Right lobe of liver (tissue), 6 donors: Measurements from ENCODE around the gene MYO5B. TPM values are rescaled to one million over a fixed set of nuclear protein-coding genes. Genes with fewer than 3 reads are reported as not detected.
A peak's percentile ranks its signal among the peaks of the same experiment; 100 is the strongest.

Experiments used
- ATAC-seq, 4 donors: fragments of 200-7000 bp; cut with Tn5 transposase; one replicate each; pipeline ENCODE4 v1.9.1; 2020; ENCODE audit warnings: mild to moderate bottlenecking in 4 of 4, moderate library complexity in 4 of 4
- DNase-seq, 3 donors: peaks; one replicate each; pipeline ENCODE4 v3.0.0-alpha.2; 2020
- H3K27ac ChIP-seq, 3 donors: fragments of 200-600 bp; one replicate each; pipeline ENCODE4 v1.8.0; 2022
- H3K27me3 ChIP-seq, 2 donors: fragments of 200-600 bp; one replicate each; pipeline ENCODE4 v1.8.0; 2022
- H3K36me3 ChIP-seq, 4 donors: fragments of 200-600 bp; sonication (generic) in 1 of 4; one replicate each; pipeline versions ENCODE4 v1.5.1 to v1.8.0; 2017 to 2022; ENCODE audit warnings: control low read depth in 1 of 4
- H3K4me1 ChIP-seq, 4 donors: fragments of 200-600 bp; sonication (generic) in 1 of 4; one replicate each; pipeline versions ENCODE4 v1.5.1 to v1.8.0; 2017 to 2022; ENCODE audit warnings: control low read depth in 1 of 4
- H3K4me3 ChIP-seq, 3 donors: fragments of 200-600 bp; one replicate each; pipeline ENCODE4 v1.8.0; 2022
- H3K9me3 ChIP-seq, 4 donors: fragments of 200-600 bp; sonication (generic) in 1 of 4; one replicate each; pipeline versions ENCODE4 v1.5.1 to v1.8.0; 2017 to 2022; ENCODE audit warnings: control low read depth in 1 of 4
- POLR2A ChIP-seq: fragments of 450-650 bp; IDR thresholded peaks from one replicate; pipeline ENCODE4 v1.6.1; 2017; ENCODE audit warnings: antibody characterized with exemption, mild to moderate bottlenecking
- WGBS: methylation state at CpG from one replicate; pipeline ENCODE4 v1.1.6; 2018; ENCODE audit warnings: low coverage, low lambda C conversion rate; ENCODE audit not compliant: insufficient coverage; ENCODE audit errors: missing lambda C conversion rate; 5-methylcytosine and 5-hydroxymethylcytosine counted together
- intact Hi-C, 2 donors: fragments of 100-400 bp; cut with DNase I; formaldehyde crosslinking; loops; one replicate each; pipeline versions ENCODE4 v1.11.2 to v1.14.1; 2022
- total RNA-seq, 6 experiments: library from RNA; depleted of rRNA in 2 of 6; stranded (reverse); fragments of >200 nt in 2 of 6; fragmentation: NEBNext Ultra II Directional in 3 of 6; extraction: Animal tissue kit (Norgen Biotek cat#: 25700) in 3 of 6; gene quantifications; one replicate each; pipeline versions ENCODE4 v1.1.0 to v1.2.4, GENCODE V29; 2016 to 2023
- TF ChIP-seq, protein P1 (sequence below), 4 donors: fragments of 200-600 bp in 3 of 4; fragments of 450-650 bp in 1 of 4; IDR thresholded peaks; one replicate each; pipeline versions ENCODE4 v1.5.1 to v1.8.0; 2016 to 2022; ENCODE audit warnings: antibody characterized with exemption in 4 of 4, mild to moderate bottlenecking in 2 of 4
- donor health status: DM: no; HTN: yes; CAD: no.
- donor health status: DM: no; HTN: no; CAD: no.
- donor health status: DM: no; HTN: no; CAD: no.
- donor health status: DM: no; HTN: yes; CAD: no.
- donor health status: DM: no; HTN: yes; CAD: no.

MYO5B gene
- total RNA-seq, 6 experiments from 2014 or later = 13.4 to 25.1 (median 16.6) TPM

DNA sequence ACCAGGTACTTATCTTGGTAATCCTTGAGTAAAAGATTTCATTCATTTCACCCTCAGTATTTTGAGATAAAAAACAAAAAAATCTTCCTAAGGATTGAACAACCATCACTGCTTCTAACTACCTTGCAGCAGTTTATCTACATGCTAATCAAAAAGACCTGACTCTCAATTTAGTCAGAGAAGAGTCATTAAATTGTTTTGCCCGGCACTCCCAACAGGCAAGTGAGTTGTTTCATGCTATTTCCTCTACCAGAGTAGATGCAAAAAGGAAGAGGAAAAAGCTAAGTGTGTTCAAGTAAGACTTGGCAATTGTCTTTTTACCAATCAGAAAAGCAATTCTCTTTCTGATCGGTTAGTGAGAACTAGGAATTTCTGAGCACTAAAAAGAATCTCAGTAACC is 39.5 kb downstream of the MYO5B start:
- Histone ChIP-seq H3K27ac (no peak overlapping the region), H3K27me3 (no peaks in the 10 kb centered on the region), H3K36me3 (no peaks in the 10 kb centered on the region), H3K4me1 (peaks cover 0 to 16% (median 4%) of the 10 kb centered on the region in 4 donors), H3K4me3 (no peak overlapping the region), H3K9me3 (no peaks in the 10 kb centered on the region)
- intact Hi-C loops = no loop called here
- DNase-seq = no peak
- no peak for ATAC-seq
- WGBS = 72% methylated on average over 2 of the region's 2 CpGs
- TF ChIP-seq, protein P1, sequence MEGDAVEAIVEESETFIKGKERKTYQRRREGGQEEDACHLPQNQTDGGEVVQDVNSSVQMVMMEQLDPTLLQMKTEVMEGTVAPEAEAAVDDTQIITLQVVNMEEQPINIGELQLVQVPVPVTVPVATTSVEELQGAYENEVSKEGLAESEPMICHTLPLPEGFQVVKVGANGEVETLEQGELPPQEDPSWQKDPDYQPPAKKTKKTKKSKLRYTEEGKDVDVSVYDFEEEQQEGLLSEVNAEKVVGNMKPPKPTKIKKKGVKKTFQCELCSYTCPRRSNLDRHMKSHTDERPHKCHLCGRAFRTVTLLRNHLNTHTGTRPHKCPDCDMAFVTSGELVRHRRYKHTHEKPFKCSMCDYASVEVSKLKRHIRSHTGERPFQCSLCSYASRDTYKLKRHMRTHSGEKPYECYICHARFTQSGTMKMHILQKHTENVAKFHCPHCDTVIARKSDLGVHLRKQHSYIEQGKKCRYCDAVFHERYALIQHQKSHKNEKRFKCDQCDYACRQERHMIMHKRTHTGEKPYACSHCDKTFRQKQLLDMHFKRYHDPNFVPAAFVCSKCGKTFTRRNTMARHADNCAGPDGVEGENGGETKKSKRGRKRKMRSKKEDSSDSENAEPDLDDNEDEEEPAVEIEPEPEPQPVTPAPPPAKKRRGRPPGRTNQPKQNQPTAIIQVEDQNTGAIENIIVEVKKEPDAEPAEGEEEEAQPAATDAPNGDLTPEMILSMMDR (IDR thresholded peaks at IDR 0.05) = no peak
- no peak for TF ChIP-seq POLR2A

DNA sequence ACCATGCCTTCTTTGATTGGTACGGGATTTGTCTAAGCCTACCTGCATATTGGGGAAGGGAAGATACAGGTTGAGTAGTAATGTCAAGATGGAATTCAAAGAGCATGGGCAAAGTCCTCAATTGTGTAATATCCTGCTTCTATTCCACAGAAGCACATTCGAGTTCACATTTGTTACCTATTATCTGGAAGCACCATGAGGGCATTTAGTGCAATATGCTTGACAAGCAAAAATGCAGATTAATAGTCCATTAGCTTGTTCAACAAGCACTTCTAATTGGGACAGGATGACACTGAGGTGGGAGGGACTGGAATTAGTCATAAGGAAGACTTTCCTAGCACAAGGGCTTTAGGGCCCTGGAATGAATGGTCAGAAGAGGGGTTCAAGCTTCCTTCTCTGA is 40.5 kb downstream of the MYO5B start:
- DNase-seq = no peak
- intact Hi-C loops = no loop called here
- Histone ChIP-seq H3K36me3 (no peaks in the 10 kb centered on the region), H3K4me3 (no peak overlapping the region), H3K4me1 (peaks cover 0 to 16% (median 4%) of the 10 kb centered on the region in 4 donors), H3K27me3 (no peaks in the 10 kb centered on the region), H3K9me3 (no peaks in the 10 kb centered on the region), H3K27ac (peak overlapping the region in 1 of 3 donors; percentile 61)
- ATAC-seq = peak; percentile 77 to 93 (median 88)
- 31% methylated on average over 2 of the region's 2 CpGs for WGBS
- TF ChIP-seq, protein P1 (IDR thresholded peaks at IDR 0.05) = no peak
- no peak for TF ChIP-seq POLR2A

DNA sequence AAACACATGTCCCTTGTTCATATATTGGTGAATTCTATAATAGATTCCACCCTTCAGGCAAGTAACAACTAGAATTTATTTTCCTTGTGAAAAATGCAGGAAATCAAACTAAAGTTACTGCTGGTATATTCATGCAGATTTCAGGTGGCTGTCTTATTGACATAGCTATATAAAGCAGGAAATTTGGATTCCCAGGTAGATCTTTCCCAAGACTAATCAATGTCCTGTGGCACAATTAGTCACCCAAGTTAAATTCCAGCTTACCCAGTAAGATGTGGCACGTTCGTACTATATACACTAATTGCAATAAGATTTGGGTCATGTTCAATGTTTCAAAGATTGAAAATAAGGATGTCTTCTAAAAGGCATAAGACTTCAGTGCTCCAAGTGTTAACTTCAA is 42.0 kb downstream of the MYO5B start:
- H3K27me3 ChIP-seq = no peaks in the 10 kb centered on the region
- ATAC-seq (peak in 2 of 4 donors; percentile 36 to 74), DNase-seq (no peak)
- no peak overlapping the region for H3K4me3 ChIP-seq
- H3K27ac ChIP-seq = no peak overlapping the region
- 33% methylated on average over 2 of the region's 2 CpGs for WGBS
- H3K4me1 ChIP-seq = peaks cover 0 to 16% (median 4%) of the 10 kb centered on the region in 4 donors
- intact Hi-C loops = no loop called here
- TF ChIP-seq, protein P1 (IDR thresholded peaks at IDR 0.05) = no peak
- TF ChIP-seq POLR2A = no peak
- H3K36me3 ChIP-seq = no peaks in the 10 kb centered on the region
- H3K9me3 ChIP-seq = no peaks in the 10 kb centered on the region

DNA sequence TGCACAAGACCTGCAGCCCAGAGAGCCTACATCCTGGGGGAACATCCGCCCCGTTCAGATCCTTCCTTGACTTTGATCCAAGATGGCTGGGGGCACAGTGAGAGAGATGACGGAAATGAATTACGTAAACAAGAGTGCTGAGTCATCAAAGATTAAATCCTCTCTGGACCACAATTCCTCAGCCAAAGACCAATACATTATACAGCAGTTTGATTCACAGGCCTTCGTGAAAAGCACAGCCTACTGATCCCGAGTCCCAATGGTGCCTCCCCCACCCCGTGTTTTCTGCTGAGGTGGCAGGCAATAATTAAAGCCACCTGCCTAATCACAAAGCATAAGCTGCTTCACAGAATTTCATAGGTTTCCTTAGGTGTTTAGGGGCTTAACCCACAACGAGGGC is 43.0 kb downstream of the MYO5B start:
- no peak overlapping the region for H3K27ac ChIP-seq
- peaks cover 0 to 16% (median 4%) of the 10 kb centered on the region in 4 donors for H3K4me1 ChIP-seq
- no peaks in the 10 kb centered on the region for H3K9me3 ChIP-seq
- no peak overlapping the region for H3K4me3 ChIP-seq
- H3K36me3 ChIP-seq = no peaks in the 10 kb centered on the region
- H3K27me3 ChIP-seq = no peaks in the 10 kb centered on the region
- no peak for DNase-seq
- 70% methylated on average over 7 of the region's 8 CpGs for WGBS
- intact Hi-C loops = no loop called here
- ATAC-seq = no peak
- no peak for TF ChIP-seq POLR2A
- TF ChIP-seq, protein P1 (IDR thresholded peaks at IDR 0.05) = no peak

DNA sequence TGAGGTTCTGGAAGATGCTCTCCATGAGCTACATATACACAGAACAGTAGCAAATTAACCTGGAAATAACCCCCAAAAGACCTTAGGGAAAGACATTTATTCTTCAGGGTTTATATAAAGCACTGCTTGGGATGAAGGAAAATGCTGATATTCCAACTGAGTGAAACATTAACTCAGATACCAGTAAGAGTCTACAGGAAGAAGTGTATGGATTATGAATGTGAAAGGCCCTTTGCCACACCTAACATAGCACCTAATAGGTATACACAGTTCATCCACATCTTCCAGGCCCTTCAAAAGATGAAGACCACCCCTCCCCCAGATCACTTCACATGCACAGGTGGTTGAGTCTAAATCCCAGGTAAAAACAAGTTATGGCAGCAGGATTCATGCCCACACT is 50.4 kb downstream of the MYO5B start:
- Histone ChIP-seq H3K27ac (no peak overlapping the region), H3K27me3 (no peaks in the 10 kb centered on the region), H3K4me1 (no peaks in the 10 kb centered on the region), H3K36me3 (no peaks in the 10 kb centered on the region), H3K4me3 (no peak overlapping the region), H3K9me3 (no peaks in the 10 kb centered on the region)
- TF ChIP-seq, protein P1 (IDR thresholded peaks at IDR 0.05) = no peak
- TF ChIP-seq POLR2A = no peak
- DNase-seq = no peak
- intact Hi-C loops = no loop called here
- ATAC-seq = no peak
